ENCODE results near the gene GPR35.
"Not testable (repeated sequence)": the region's sequence is repeated elsewhere in the genome, so short reads cannot be mapped to it uniquely, and the experiment has no call there.

GPR35 gene

DNA sequence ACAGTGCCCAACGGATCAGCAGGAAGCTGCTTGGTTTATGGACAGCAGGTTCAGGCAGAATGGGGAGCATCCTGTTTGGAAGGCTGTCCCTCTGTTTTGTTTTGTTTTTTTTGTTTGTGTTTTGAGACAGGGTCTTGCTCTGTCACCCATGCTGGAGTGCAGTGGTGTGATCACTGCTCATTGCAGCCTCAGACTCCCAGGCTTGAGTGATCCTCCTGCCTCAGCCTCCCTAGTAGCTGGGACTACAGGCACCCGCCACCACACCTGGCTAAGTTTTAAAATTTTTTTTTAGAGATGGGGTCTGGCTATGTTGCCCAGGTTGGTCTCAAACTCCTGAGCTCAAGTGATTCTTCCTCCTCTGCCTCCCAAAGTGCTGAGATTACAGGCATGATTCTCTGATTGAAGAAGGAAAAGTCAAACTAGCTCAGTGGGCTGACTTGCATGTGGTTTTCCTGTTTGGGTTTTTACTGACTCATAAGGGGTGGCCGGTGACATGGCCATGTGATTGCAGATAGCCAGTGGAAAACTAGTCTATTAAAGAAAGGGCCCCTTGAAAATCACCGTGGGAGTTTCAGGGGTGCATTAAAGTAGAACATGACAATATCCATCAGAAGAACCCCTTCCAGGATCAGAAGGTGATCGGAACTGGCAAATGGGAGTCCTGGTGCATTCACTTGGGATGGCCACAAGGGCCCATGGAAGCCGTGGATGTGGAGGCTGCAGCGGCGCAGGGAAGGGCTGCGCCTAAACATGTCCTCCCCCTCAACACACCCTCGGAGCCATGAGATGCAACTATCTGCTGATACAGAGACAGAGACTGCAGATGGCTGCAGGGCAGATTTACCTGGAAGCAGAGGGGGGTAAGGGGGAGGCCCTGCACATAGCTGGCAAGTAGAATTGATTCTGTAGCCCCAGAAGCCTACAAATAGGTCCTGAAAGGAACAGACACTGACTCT is 30.9 kb downstream of the GPR35 start:
- DNase-seq (ENCODE audit: low read depth in 2 of 2): no peak

DNA sequence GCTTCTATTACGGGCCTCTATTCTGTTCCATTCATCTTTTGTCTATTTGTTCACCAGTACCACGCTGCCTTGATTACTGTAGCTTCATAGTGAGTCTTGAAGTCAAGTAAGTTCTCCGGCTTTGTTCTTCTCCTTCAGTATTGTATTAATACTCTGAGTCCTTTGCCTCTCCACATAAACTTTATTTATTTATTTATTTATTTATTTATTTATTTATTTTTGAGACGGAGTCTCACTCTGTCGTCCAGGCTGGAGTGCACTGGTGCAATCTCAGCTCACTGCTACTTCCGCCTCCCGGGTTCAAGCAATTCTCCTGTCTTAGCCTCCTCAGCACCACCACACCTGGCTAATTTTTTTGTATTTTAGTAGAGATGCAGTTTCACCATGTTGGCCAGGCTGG is 34.6 kb downstream of the GPR35 start:
- DNase-seq (ENCODE audit: low read depth in 2 of 2): not testable (repeated sequence)

DNA sequence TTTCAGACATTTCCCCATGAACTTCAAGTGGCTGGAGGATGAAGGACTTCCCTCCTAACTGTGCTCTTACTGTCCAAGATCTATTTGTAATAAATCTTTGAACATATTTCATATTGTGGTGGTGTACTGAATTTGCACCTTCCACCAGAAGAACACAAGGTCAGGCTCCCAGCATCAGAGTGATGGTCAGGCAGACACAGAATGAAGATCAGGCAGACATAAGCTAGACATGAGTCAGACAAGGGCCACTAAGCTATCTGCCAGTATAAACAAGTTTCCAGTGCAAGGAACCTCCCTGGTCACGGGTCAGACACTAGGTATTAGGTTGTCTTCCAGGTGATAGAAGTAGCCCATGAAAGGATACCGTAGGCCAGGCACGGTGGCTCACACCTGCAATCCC is 37.4 kb downstream of the GPR35 start:
- DNase-seq (ENCODE audit: low read depth in 2 of 2): no peak

DNA sequence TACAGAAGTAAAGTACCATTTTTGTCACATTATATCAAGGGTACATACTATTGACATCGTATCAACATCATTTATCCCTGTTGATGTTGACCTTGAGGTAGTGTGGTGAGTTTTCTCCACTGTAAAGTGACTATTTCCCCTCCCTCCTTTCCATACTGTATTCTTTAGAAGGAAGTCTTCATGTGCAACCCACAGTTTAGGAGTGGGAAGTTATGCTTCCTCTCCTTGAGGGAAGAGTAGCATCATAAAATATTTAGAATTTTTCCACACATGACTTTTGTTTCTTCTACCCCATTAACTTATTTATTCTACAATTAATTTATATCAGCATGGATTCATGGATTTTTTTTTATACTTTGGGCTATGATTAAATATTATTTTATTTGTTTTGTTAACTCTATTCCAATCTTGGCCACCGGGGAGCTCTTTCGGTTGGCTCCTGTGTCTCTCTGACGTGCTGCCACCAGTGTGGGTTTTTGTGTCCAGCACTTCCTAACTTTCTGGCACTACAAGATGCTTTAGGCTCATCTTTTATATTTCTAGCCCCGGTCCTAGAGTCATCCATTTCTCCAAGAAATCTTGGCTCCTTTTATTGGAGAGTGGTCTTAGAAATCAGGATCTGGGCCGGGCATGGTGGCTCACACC is 38.4 kb downstream of the GPR35 start:
- no peak for DNase-seq (ENCODE audit: low read depth in 2 of 2)

DNA sequence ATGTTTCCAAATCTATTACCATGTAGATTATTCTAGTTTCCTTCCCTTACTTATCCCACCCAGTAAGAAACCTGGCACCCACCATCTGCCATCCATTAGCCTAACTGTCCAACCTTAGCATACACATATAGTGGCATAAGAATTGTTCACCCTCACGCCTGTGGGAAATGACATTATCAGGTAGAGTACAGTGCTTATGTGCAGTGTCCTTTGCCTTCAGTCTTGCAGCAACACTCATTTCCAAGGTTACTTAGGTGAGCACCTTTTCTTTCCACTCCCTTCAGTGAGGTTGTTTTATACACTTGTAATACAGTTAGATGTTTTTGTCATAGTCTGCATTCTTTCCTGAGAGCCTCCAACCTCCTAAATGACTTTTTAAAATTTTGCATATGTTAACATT is 39.3 kb downstream of the GPR35 start:
- no peak for DNase-seq (ENCODE audit: low read depth in 2 of 2)

DNA sequence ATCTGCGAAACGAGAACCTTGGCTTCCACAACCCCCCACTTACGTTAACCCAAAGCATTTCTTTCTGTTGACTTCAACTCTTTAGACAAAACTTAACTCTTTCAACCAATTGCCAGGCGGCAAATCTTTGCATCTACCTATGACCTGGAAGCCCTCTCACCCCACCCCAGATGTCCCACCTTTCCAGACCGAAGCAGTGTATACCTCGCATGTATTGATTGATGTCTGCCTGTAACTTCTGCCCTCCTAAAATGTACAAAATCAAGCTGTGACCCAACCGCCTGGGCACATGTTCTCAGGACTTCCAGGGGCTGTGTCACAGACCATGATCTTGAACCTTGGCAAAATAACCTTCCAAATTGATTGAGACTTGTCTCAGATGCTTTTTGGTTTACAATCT is 45.1 kb downstream of the GPR35 start:
- DNase-seq (ENCODE audit: low read depth in 2 of 2): no peak

DNA sequence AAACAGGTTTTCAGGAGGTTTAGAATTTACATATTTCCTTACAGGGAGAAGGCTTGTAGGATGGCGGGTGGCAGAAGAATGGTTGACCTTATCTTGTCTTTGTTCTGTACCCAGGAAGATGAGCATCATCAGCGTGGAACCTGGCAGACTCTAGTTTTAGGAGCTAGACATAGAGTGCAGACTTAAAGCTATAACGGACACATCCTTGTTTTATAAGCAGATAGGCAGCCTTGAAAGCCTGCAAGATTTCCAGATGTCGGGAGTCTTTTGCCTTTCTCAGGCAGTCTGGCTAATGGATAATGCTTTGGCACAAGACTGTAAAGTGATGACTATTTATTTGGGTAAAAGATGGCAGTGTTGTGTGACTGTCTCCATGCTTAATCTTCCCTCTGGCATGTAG is 45.7 kb downstream of the GPR35 start:
- DNase-seq (ENCODE audit: low read depth in 2 of 2): no peak

DNA sequence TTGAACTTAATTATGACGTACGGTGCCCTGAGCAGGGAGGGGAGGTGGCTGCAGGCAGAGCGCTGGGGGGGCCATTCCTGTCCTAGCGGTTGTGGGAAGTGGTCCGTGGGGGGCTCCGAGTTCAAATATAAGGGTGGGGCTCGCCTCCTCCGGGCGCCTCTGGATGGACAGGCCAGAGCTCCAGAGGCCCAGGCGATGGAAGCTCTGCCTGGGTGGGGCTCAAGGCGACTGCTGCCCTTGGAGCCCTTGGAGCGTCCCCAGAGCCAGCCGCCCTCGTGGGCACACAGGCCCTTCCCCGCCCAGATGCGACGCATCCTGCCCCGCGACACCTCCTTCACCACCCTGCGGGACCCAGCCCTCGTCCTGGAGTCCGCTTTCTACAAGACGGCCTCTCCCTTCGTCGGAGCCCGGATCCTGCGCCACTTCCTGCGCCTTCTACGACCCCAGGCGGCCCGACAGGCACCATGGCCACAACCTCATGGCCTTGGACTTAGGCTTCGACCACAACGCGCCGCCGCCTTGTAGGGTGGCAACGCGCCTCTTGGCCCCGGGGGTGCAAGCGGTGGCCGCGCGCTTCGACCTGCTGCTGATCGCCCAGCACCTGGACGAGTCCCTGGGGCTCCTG is 46.9 kb downstream of the GPR35 start:
- DNase-seq (ENCODE audit: low read depth in 2 of 2): no peak

DNA sequence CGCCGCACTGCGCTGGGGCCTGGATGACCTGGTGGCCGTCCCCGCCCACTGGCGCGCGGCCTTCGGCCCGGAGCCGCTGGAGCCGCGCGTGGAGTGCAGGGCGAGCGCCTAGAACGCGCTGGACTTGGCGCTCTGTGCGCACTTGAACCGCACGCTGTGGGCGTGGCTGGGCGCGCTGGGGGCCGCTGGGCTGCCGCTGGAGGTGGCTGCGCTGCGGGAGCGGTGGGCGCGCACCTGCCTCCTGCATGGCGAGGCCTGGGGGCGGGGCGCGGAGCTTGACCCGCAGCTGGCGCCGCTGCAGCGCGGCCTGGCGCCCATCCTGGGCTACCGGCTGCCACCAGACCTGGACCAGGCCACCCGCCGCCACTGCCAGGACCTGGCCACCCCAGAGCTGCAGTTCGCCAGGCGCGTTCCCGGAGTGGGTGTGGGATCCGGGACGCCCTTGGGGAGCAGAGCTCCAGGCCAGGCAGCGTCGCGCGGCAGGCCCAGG is 47.5 kb downstream of the GPR35 start:
- no peak for DNase-seq (ENCODE audit: low read depth in 2 of 2)

DNA sequence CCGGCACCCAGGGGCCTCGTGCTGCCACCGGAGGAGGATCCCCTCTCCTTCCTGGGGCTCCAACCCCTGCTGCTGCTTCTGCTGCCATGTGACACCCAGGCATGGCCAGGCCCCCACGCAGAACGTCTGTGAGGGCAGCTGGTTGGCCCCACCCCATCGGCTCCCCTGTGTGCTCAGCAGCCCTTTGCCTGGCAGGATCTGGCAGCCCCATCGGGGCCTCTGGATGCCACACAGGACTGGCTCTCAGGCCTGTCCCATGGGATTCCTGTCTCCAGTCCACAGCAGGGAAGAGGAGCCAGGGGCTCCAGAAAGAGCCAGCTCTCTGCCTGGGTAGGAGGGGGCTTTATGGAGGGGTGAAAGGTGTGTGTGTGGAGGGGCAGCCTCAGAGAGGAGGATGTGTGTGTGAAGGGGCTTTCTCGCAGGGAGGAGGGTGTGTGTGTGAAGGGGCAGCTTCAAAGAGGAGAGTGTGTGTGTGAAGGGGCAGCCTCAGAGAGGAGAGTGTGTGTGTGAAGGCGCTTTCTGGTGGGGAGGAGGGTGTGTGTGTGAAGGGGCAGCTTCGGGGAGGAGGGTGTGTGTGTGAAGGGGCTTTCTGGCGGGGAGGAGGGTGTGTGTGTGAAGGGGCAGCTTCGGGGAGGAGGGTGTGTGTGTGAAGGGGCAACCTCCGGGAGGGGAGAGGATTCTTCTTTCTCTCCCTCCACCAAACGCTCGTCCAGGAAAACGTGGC is 49.3 kb downstream of the GPR35 start:
- DNase-seq (ENCODE audit: low read depth in 2 of 2): not testable (repeated sequence)

DNA sequence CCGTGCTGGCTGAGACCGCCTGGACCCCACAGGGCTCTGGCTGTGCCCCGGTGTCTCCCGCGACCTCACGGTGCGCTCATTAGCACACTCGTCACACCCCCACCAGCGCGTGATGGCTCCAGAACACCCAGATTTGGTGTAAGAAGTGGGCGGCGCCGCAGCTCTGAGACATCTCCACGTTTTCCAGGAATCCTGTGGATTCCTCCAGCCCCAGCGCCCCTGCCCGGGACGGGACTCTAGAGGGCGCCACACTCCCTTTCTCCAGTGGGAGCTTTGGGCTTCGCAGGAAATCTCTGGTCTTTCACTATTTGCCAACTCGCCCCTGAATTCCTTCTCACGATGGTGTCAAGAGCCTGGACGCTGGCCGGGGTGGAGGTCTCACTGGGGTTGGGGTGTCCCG is 50.1 kb downstream of the GPR35 start:
- DNase-seq (ENCODE audit: low read depth in 2 of 2): not testable (repeated sequence)

DNA sequence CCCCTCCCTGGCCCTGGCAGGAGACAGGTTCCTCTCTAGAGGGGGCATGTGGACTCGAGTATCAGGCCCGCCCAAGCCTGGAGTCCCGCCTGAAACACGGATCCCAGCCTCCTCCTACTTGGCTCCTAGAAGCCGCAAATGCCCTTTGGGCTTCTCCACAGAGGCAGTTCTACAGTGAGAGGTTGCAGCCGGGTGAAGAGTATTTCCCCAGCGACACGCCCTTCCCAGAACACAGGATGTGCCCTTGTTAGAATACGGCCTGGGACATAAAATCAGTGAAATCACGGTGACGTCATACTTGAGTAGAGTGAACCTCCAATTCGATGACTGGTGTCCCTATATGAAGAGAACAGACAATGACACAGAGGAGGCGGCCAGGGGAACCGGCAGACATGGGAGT is 52.8 kb downstream of the GPR35 start:
- not testable (repeated sequence) for DNase-seq (ENCODE audit: low read depth in 2 of 2)

DNA sequence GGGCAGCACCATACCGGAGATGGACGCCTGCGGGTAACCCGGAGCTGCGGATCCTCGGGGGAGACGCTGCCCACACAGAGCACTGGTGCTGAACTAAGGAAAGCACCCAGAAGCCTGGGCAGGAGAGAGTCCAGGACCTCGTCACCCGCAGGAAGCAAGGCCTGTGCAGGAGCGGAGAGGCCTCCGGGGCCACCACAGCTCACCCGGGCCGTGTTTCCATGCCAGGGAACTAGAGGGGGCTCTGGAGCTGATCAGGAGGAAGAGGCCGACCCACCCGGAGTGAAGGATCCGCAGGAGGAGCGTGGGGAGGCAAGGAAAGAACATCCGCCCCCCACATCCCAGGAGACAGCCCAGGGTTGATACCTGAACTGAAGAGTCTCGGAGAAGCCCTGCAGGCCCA is 53.6 kb downstream of the GPR35 start:
- DNase-seq (ENCODE audit: low read depth in 2 of 2): not testable (repeated sequence)

DNA sequence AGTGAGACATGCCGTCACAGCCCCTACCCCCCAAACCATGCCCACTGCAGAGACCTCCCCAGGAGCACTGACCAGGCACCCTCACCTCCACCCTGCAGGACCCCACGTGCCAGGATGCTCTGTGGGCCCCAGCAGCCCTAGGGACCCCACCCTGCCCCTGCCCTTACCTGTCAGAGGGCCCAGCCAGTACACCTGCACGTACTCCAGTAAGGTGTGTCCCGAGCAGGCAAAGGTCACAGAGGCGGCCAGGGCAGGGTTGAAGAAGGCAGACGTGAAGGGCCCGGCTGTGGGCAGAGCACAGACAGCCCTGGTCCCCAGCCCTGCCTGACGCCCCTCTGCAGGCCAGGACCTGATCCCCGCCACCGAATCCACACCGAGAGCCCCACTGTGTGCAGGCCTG is 54.9 kb downstream of the GPR35 start:
- not testable (repeated sequence) for DNase-seq (ENCODE audit: low read depth in 2 of 2)
